D721Med (cell line): ENCODE measurements around the gene SEM1.
"Not testable (repeated sequence)": the region's sequence is repeated elsewhere in the genome, so short reads cannot be mapped to it uniquely, and the experiment has no call there.

Experiments used
- DNase-seq: peaks from one replicate; pipeline ENCODE4 v3.0.0; 2011; ENCODE audit warnings: low spot score; ENCODE audit not compliant: insufficient read length
- FAIRE-seq: peaks from 2 replicates; lab custom pipeline; 2011; peaks lifted over from hg19 to GRCh38; lab: Jason Lieb, UNC
- TF ChIP-seq, protein P1 (sequence below): IDR thresholded peaks from 2 replicates; pipeline ENCODE4 v1.5.1; 2012; ENCODE audit warnings: mild to moderate bottlenecking, control low read depth; ENCODE audit not compliant: insufficient read depth; ENCODE audit errors: missing control alignments

The SEM1 gene

DNA sequence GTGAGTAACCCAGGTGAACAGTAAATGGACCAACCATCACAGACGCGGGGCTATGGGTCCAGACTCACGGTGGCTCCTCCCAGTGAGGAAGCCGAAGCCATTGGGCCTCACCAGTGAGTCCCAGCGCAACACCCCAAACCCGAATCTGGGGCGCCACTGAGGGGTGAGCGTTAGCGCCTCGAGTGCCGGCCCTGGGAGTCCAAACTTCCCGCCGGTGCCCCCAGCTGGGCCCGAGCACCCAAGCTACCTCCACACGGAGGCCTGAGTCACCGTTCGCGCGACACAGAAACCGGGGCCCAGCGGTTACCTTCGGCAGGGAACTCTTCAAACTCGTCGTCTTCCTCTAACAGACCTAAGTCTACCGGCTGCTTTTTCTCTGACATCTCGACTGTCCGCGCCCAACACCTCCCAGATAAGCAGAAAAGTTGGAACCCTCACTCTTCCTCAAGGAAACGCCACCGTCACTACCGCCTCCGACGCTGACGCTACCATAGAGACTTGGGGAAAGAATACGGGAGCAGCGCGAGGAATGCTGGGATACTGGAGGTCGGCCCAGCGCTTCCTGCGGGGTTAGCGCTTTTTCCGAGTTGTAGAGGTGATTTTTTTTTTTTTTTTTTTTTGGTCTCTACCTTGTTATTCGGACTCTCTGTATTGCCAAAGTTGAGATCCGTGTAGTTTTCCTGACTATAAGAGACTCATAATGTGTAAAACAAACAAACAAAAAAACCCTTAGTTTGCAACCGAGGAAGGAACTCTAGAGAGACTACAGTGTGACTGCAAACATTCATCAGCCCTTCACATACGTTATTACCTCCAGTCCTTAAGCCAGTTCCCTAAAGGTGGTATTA lies at the start of gene SEM1:
Gene SEM1 (minus strand): TSS at position 466 of the 848 bp plus-strand sequence. CDS start 83 bp downstream, at position 383.
- TF ChIP-seq, protein P1, sequence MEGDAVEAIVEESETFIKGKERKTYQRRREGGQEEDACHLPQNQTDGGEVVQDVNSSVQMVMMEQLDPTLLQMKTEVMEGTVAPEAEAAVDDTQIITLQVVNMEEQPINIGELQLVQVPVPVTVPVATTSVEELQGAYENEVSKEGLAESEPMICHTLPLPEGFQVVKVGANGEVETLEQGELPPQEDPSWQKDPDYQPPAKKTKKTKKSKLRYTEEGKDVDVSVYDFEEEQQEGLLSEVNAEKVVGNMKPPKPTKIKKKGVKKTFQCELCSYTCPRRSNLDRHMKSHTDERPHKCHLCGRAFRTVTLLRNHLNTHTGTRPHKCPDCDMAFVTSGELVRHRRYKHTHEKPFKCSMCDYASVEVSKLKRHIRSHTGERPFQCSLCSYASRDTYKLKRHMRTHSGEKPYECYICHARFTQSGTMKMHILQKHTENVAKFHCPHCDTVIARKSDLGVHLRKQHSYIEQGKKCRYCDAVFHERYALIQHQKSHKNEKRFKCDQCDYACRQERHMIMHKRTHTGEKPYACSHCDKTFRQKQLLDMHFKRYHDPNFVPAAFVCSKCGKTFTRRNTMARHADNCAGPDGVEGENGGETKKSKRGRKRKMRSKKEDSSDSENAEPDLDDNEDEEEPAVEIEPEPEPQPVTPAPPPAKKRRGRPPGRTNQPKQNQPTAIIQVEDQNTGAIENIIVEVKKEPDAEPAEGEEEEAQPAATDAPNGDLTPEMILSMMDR: no peak
- DNase-seq (peak; percentile 20), FAIRE-seq (peak; percentile 82)

DNA sequence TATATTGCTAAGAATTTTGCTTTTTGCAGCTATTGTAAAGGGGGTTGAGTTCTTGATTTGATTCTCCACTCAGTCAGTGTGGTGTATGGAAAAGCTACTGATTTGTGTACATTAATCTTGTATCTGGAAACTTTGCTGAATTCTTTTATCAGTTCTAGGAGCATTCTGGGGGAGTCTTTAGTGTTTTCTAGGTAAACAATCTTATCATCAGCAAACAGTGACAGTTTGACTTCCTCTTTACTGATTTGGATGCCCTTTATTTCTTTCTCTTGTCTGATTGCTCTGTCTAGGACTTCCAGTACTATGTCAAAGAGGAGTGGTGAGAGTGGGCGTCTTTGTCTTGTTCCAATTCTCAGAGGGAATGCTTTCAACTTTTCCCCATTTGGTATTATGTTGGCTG lies 48.2 kb upstream of the SEM1 start:
- not testable (repeated sequence) for FAIRE-seq, DNase-seq

DNA sequence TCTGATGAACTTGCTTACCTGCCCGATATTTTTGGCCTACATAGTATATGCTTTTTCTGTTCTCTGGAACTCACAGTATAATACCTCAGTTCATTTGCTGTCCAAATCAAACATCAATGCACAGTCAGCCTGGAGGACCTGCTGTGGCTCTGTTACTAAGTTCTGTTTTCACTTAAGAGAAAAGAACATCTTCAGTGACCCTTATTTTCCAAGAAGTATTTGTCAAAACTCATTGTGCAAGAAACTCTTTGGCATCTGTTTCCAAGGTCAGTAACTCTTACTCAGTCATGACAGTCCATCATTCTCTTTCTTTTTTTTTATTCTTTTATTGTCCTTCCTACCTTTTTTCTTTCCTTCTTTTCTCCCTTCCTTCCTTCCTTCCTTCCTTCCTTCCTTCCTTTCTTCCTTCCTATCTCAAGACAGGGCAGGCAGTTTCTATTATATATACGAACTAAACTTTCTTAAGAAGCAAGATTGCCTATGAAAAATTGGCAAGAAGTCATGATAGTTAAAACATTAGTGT lies 37.8 kb upstream of the SEM1 start:
- FAIRE-seq (no peak), DNase-seq (no peak)
- TF ChIP-seq, protein P1: no peak

DNA sequence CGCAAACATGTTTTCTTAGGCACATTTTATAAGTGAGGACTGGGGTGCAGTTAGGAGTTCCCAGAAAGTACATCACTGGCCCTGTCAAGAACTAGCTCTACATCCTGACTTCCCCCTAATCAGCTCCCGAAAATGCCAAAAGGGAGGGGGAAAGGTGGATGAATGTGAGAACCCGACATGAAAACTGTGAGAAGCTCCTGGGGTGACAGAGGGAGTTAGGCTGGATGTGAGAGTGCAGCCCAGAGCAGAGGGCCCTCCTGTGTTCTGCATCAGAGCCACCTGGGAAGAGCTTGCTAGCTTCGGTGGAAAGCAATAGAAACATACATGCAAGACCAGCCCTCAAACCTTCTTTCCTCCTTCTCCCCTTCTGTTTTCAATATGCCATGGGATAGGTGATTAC lies 30.5 kb upstream of the SEM1 start:
- TF ChIP-seq, protein P1: no peak
- FAIRE-seq (no peak), DNase-seq (no peak)

DNA sequence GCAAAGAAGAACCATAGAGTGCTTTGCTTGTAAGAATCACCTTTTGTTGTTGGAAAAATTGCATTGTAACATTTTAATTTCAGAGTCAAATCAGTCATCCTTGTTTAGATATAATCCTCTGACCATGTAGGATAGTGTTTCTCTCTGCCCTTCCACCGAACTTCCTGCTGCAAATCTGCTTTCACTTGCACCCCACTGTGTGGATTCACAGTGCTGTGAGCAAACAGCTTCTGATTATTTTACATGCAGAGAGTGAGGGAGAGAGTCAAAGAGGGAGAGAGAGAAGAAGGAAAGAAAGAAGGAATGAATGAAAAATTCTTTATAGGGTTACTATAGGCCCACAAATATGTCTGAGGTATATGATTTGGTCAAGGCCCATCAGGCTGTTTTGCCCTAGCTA lies 30.0 kb upstream of the SEM1 start:
- no peak for FAIRE-seq
- TF ChIP-seq, protein P1: no peak
- DNase-seq: no peak

DNA sequence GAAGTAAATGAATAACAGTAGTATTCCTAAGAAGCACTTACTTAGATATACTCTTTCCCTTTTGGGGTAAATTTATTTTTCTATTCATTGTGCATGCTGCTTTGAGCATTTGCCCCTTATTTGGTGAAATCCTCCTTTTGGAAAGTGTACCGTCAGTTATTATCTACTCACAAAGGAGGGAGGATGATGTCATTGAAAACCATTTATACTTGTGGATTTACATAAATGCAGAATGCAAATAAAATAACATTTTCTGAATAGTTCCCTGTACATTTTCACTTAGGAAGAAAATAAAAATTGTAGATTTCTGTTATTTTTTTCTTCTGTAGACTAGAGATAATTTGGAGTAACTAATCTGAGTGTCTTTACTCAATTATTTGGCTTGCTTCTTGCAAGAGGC lies 29.5 kb upstream of the SEM1 start:
- TF ChIP-seq, protein P1: no peak
- no peak for FAIRE-seq
- no peak for DNase-seq

DNA sequence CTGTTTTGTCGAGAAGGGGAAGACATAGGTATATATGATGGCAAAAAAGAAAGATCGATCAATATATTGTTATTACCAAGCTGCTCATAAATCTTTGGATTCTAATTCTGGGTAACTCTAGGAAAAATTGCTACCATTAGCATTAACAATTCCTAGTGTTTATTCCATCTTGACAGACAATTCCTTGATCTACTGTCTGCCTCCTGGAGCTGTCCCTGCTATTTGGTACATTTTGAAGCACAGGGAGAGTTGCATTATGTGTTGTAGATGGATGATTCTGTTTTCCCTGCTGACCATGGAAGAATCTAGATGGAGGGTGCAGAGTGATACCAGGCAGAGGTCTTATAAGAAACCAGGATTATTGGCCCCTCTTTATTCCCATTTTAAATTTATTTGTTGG lies 29.1 kb upstream of the SEM1 start:
- FAIRE-seq: no peak
- TF ChIP-seq, protein P1: no peak
- no peak for DNase-seq
